Neural cell (in vitro differentiated cells): ENCODE results near the gene CYP4F8. TPM values are rescaled to one million over a fixed set of nuclear protein-coding genes. Genes with fewer than 3 reads are reported as not detected.

Source experiments
- H2AFZ ChIP-seq: fragments of 200-600, 300-800 bp; sonication (generic), shearing (Covaris generic); 2 replicates; pipeline ENCODE4 v1.6.0; 2014; ENCODE audit warnings: low read depth, mild to moderate bottlenecking, antibody characterized with exemption, low read length, moderate library complexity
- H3F3A ChIP-seq: fragments of 200-600 bp; shearing (Covaris generic); 2 replicates; pipeline ENCODE4 v1.6.1; 2016; ENCODE audit warnings: mild to moderate bottlenecking, moderate library complexity, mixed read lengths, antibody characterized with exemption, low read length; ENCODE audit not compliant: insufficient read depth, poor library complexity, severe bottlenecking
- H3K27ac ChIP-seq: fragments of 200-600, 300-800 bp; sonication (generic), shearing (Covaris generic); 2 replicates; pipeline ENCODE4 v1.5.1; 2014; ENCODE audit warnings: mild to moderate bottlenecking, low read length, moderate library complexity
- H3K27me3 ChIP-seq: fragments of 300-800, 200-600 bp; sonication (generic), shearing (Covaris generic); 2 replicates; pipeline ENCODE4 v1.6.0; 2014; ENCODE audit warnings: mild to moderate bottlenecking, low read depth, low read length, moderate library complexity; ENCODE audit not compliant: insufficient read depth
- H3K36me3 ChIP-seq: fragments of 300-800, 200-600 bp; sonication (generic), shearing (Covaris generic); 2 replicates; pipeline ENCODE4 v1.5.1; 2014; ENCODE audit warnings: mild to moderate bottlenecking, antibody characterized with exemption, low read length, moderate library complexity; ENCODE audit not compliant: insufficient read depth
- H3K4me2 ChIP-seq: fragments of 300-800, 200-600 bp; sonication (generic), shearing (Covaris generic); 2 replicates; pipeline ENCODE4 v1.6.0; 2014; ENCODE audit warnings: mild to moderate bottlenecking, low read length
- H3K4me3 ChIP-seq: fragments of 300-800, 200-600 bp; sonication (generic), shearing (Covaris generic); 2 replicates; pipeline ENCODE4 v1.5.1; 2014; ENCODE audit warnings: mild to moderate bottlenecking, low read length, moderate library complexity
- H3K79me2 ChIP-seq: fragments of 200-600 bp; shearing (Covaris generic); replicated peaks from 2 replicates; pipeline ENCODE4 v1.6.0; 2014; ENCODE audit warnings: mild to moderate bottlenecking, low read length, moderate library complexity; ENCODE audit not compliant: insufficient read depth
- H3K9ac ChIP-seq: fragments of 300-800, 200-600 bp; sonication (generic), shearing (Covaris generic); 2 replicates; pipeline ENCODE4 v1.6.1; 2016; ENCODE audit warnings: mild to moderate bottlenecking, low read length, mixed read lengths
- H3K9me2 ChIP-seq: fragments of 200-600 bp; shearing (Covaris generic); 2 replicates; pipeline ENCODE4 v1.6.1; 2016; ENCODE audit warnings: mild to moderate bottlenecking, low read length, mixed read lengths; ENCODE audit not compliant: insufficient read depth
- H3K9me3 ChIP-seq: fragments of 200-600, 300-800 bp; sonication (generic), shearing (Covaris generic); 2 replicates; pipeline ENCODE4 v1.6.1; 2016; ENCODE audit warnings: mild to moderate bottlenecking, mixed run types, low read length, moderate library complexity, mixed read lengths
- H4K20me1 ChIP-seq: fragments of 200-600 bp; shearing (Covaris generic); 2 replicates; pipeline ENCODE4 v1.6.1; 2016; ENCODE audit warnings: mild to moderate bottlenecking, mixed run types; ENCODE audit not compliant: insufficient read depth
- EP300 ChIP-seq: fragments of 450-650 bp; conservative IDR thresholded peaks from 2 replicates; pipeline ENCODE4 v1.6.1; 2014; ENCODE audit warnings: antibody characterized with exemption, mild to moderate bottlenecking, moderate library complexity; ENCODE audit not compliant: poor library complexity, severe bottlenecking
- EZH2 ChIP-seq: fragments of 200-600, 300-800 bp; shearing (Covaris generic), sonication (generic); IDR thresholded peaks from 2 replicates; pipeline ENCODE4 v1.6.1; 2014; ENCODE audit warnings: antibody characterized with exemption, low read length, borderline replicate concordance, mild to moderate bottlenecking; ENCODE audit not compliant: insufficient read depth, poor library complexity, severe bottlenecking
- MXI1 ChIP-seq: fragments of 450-650 bp; conservative IDR thresholded peaks from 2 replicates; pipeline ENCODE4 v1.6.1; 2014; ENCODE audit warnings: antibody characterized with exemption, mild to moderate bottlenecking; ENCODE audit not compliant: poor library complexity, severe bottlenecking
- POLR2AphosphoS5 ChIP-seq: IDR thresholded peaks from 2 replicates; pipeline ENCODE4 v1.6.1; 2012
- RAD21 ChIP-seq: fragments of 450-650 bp; conservative IDR thresholded peaks from 2 replicates; pipeline ENCODE4 v1.6.1; 2014; ENCODE audit warnings: antibody characterized with exemption, mild to moderate bottlenecking, moderate library complexity
- SMC3 ChIP-seq: fragments of 450-650 bp; conservative IDR thresholded peaks from 2 replicates; pipeline ENCODE4 v1.6.1; 2014; ENCODE audit warnings: antibody characterized with exemption, mild to moderate bottlenecking, moderate library complexity; ENCODE audit not compliant: poor library complexity
- TAF1 ChIP-seq: IDR thresholded peaks from 2 replicates; pipeline ENCODE4 v1.6.1; 2012; ENCODE audit warnings: low read depth
- polyA plus RNA-seq: library from polyadenylated mRNA; depleted of rRNA; stranded (reverse); fragments of >200 nt; gene quantifications from 2 replicates; pipeline ENCODE4 v1.2.3, GENCODE V29; 2014
- TF ChIP-seq, protein P1 (sequence below): fragments of 450-650 bp; IDR thresholded peaks from 2 replicates; pipeline ENCODE4 v1.5.1; 2014; ENCODE audit warnings: antibody characterized with exemption, mild to moderate bottlenecking, moderate library complexity; ENCODE audit not compliant: poor library complexity, severe bottlenecking
- TF ChIP-seq, protein P2 (sequence below): IDR thresholded peaks from 2 replicates; pipeline ENCODE4 v1.6.1; 2012; ENCODE audit warnings: borderline replicate concordance

CYP4F8 gene
- polyA plus RNA-seq, 1 donor from 2014 or later, result not detected

DNA sequence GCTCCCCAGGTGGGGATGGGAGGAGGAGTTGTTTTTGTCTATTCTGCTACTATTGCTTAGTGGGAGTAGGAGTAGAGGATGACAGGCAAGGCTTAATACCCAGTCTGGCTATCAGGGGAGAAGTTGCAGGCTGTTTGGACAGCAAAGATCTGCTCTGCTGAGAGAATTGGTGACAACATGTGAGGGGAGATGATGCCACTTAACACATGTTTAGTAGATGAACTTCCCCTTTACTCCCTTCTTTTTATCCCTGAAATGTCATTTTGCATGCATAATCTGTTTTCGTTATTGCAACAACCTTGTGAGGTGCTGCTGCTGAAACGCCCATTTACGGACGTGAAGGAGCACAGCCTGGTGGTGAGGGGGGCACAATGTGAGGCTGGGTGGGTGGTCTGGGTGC lies 54.9 kb downstream of the CYP4F8 start:
- Histone ChIP-seq H3K4me2 (no peak overlapping the region), H3F3A (no peaks in the 10 kb centered on the region), H3K9me2 (no peaks in the 10 kb centered on the region), H2AFZ (no peak overlapping the region), H3K36me3 (no peaks in the 10 kb centered on the region), H3K4me3 (no peak overlapping the region), H3K27me3 (no peaks in the 10 kb centered on the region), H3K79me2 (no peaks in the 10 kb centered on the region), H4K20me1 (no peaks in the 10 kb centered on the region), H3K9ac (no peak overlapping the region), H3K27ac (no peak overlapping the region), H3K9me3 (peaks cover 10% of the 10 kb centered on the region)
- TF ChIP-seq POLR2AphosphoS5, result no peak
- no peak for TF ChIP-seq EP300
- TF ChIP-seq EZH2, result no peak

DNA sequence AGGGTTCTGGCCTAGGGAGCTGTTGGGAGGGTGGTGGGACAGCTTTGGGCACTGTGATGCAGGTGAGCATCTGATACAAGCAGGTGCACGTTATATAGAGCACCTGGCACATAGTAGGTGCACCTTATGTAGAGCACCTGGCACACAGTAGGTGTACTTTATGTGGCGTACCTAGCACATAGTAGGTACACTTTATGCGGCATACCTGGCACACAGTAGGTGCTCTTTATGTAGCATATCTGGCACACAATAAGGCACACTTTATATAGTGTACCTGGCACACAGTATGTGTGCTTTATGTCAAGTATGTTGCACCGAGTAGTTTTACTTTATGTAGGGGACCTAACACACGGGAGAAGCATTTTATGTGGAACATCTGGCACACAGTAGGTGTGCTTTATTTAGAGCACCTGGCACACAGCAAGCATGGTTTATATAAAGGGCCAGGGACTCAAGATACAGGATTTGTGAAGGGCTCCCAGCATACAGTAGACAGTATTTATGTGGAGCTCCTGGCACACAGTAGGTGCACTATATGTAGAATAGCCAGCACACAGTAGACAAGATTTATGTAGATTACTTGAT lies 56.3 kb downstream of the CYP4F8 start:
- H4K20me1 ChIP-seq, result no peaks in the 10 kb centered on the region
- H3K36me3 ChIP-seq, result no peaks in the 10 kb centered on the region
- H3K27me3 ChIP-seq, result no peaks in the 10 kb centered on the region
- peaks cover 5% of the 10 kb centered on the region for H3K9me3 ChIP-seq
- H3K4me3 ChIP-seq, result no peak overlapping the region
- H3K79me2 ChIP-seq, result no peaks in the 10 kb centered on the region
- no peak overlapping the region for H3K9ac ChIP-seq
- TF ChIP-seq POLR2AphosphoS5, result no peak
- no peak for TF ChIP-seq TAF1
- TF ChIP-seq, protein P1, sequence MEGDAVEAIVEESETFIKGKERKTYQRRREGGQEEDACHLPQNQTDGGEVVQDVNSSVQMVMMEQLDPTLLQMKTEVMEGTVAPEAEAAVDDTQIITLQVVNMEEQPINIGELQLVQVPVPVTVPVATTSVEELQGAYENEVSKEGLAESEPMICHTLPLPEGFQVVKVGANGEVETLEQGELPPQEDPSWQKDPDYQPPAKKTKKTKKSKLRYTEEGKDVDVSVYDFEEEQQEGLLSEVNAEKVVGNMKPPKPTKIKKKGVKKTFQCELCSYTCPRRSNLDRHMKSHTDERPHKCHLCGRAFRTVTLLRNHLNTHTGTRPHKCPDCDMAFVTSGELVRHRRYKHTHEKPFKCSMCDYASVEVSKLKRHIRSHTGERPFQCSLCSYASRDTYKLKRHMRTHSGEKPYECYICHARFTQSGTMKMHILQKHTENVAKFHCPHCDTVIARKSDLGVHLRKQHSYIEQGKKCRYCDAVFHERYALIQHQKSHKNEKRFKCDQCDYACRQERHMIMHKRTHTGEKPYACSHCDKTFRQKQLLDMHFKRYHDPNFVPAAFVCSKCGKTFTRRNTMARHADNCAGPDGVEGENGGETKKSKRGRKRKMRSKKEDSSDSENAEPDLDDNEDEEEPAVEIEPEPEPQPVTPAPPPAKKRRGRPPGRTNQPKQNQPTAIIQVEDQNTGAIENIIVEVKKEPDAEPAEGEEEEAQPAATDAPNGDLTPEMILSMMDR, result no peak
- TF ChIP-seq SMC3, result no peak
- no peak for TF ChIP-seq MXI1
- no peak for TF ChIP-seq RAD21
- TF ChIP-seq, protein P2, sequence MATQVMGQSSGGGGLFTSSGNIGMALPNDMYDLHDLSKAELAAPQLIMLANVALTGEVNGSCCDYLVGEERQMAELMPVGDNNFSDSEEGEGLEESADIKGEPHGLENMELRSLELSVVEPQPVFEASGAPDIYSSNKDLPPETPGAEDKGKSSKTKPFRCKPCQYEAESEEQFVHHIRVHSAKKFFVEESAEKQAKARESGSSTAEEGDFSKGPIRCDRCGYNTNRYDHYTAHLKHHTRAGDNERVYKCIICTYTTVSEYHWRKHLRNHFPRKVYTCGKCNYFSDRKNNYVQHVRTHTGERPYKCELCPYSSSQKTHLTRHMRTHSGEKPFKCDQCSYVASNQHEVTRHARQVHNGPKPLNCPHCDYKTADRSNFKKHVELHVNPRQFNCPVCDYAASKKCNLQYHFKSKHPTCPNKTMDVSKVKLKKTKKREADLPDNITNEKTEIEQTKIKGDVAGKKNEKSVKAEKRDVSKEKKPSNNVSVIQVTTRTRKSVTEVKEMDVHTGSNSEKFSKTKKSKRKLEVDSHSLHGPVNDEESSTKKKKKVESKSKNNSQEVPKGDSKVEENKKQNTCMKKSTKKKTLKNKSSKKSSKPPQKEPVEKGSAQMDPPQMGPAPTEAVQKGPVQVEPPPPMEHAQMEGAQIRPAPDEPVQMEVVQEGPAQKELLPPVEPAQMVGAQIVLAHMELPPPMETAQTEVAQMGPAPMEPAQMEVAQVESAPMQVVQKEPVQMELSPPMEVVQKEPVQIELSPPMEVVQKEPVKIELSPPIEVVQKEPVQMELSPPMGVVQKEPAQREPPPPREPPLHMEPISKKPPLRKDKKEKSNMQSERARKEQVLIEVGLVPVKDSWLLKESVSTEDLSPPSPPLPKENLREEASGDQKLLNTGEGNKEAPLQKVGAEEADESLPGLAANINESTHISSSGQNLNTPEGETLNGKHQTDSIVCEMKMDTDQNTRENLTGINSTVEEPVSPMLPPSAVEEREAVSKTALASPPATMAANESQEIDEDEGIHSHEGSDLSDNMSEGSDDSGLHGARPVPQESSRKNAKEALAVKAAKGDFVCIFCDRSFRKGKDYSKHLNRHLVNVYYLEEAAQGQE, result no peak
- no peak for TF ChIP-seq EZH2
- no peak for TF ChIP-seq EP300
- H3K27ac ChIP-seq, result no peak overlapping the region
- no peaks in the 10 kb centered on the region for H3F3A ChIP-seq
- no peaks in the 10 kb centered on the region for H3K9me2 ChIP-seq
- H3K4me2 ChIP-seq, result no peak overlapping the region
- no peak overlapping the region for H2AFZ ChIP-seq
